GM12892 (cell line): Measurements from ENCODE around the gene TUNAR.

ENCODE experiments used
- POLR2A ChIP-seq: IDR thresholded peaks from 2 replicates; pipeline ENCODE4 v1.6.1; 2011; ENCODE audit warnings: low read depth, low read length, control low read depth
- POLR2AphosphoS5 ChIP-seq: IDR thresholded peaks from 2 replicates; pipeline ENCODE4 v1.6.1; 2011; ENCODE audit warnings: low read depth, low read length, control low read depth
- TAF1 ChIP-seq: IDR thresholded peaks from 2 replicates; pipeline ENCODE4 v1.6.1; 2011; ENCODE audit warnings: low read depth, mild to moderate bottlenecking, control low read depth, low read length, borderline replicate concordance

- TF ChIP-seq TAF1 = no peak
- no peak for TF ChIP-seq POLR2A
- TF ChIP-seq POLR2AphosphoS5 = no peak
Measured at GRCh38 chr14:95910628-95911027, 34.0 kb downstream of the TUNAR start.
